GM12878 (cell line): ENCODE measurements around the gene DMRT1.

ENCODE experiments used
- BCLAF1 ChIP-seq: fragments of 450-650 bp; IDR thresholded peaks from 2 replicates; pipeline ENCODE4 v1.6.1; 2017; ENCODE audit warnings: antibody characterized with exemption, mild to moderate bottlenecking, moderate library complexity
- EZH2 ChIP-seq: IDR thresholded peaks from 2 replicates; pipeline ENCODE4 v1.6.1; 2012; ENCODE audit warnings: low read depth, mild to moderate bottlenecking, control low read depth, inconsistent platforms, low read length, borderline replicate concordance; ENCODE audit not compliant: control insufficient read depth
- NFYA ChIP-seq: IDR thresholded peaks from 2 replicates; pipeline ENCODE4 v1.6.1; 2011; ENCODE audit warnings: low read depth, mild to moderate bottlenecking, low read length, improper control_type of control experiment, borderline replicate concordance
- PML ChIP-seq: IDR thresholded peaks from 2 replicates; pipeline ENCODE4 v1.6.1; 2012; ENCODE audit warnings: low read length, inconsistent platforms

GRCh38 chr9:947985-948384 lies 106.5 kb downstream of the DMRT1 start:
- no peak for TF ChIP-seq BCLAF1
- TF ChIP-seq EZH2, result no peak
- no peak for TF ChIP-seq NFYA
- TF ChIP-seq PML, result no peak
